Psoas muscle (tissue), 8 donors: Measurements from ENCODE around the gene BRAF. TPM values are rescaled to one million over a fixed set of nuclear protein-coding genes. Genes with fewer than 3 reads are reported as not detected.

Experiments
- ATAC-seq, 4 donors: fragments of 200-7000 bp; cut with Tn5 transposase; one replicate each; pipeline ENCODE4 v1.9.1; 2020; ENCODE audit warnings: moderate library complexity in 3 of 4, mild to moderate bottlenecking in 2 of 4
- DNase-seq, 2 donors: peaks; one replicate each; pipeline ENCODE4 v3.0.0-alpha.2; 2020
- H3K27ac ChIP-seq: fragments of 200-600 bp; one replicate; pipeline ENCODE4 v1.8.0; 2022
- H3K27me3 ChIP-seq, 3 donors: fragments of 200-600 bp in 1 of 3; one replicate each; pipeline versions ENCODE4 v1.6.1 to v1.8.0; 2013 to 2022; ENCODE audit warnings: low read length in 2 of 3, mild to moderate bottlenecking in 2 of 3, moderate library complexity in 1 of 3; ENCODE audit not compliant: insufficient read depth in 3 of 3
- H3K36me3 ChIP-seq, 2 donors: fragments of 200-600 bp in 1 of 2; one replicate each; pipeline versions ENCODE4 v1.6.1 to v1.8.0; 2013 to 2022; ENCODE audit warnings: low read depth in 1 of 2, mild to moderate bottlenecking in 1 of 2, moderate library complexity in 1 of 2; ENCODE audit not compliant: insufficient read depth in 1 of 2
- H3K4me1 ChIP-seq: fragments of 200-600 bp; one replicate; pipeline ENCODE4 v1.8.0; 2022
- H3K4me3 ChIP-seq: fragments of 200-600 bp; one replicate; pipeline ENCODE4 v1.8.0; 2022; ENCODE audit warnings: mild to moderate bottlenecking
- H3K9me3 ChIP-seq: fragments of 200-600 bp; one replicate; pipeline ENCODE4 v1.8.0; 2022
- WGBS, 3 donors: extraction: QIAGEN DNeasy Blood & Tissue Kit; methylation state at CpG; one replicate each; pipeline versions ENCODE4 v1.1.6 to v1.1.7; 2013; 5-methylcytosine and 5-hydroxymethylcytosine counted together
- intact Hi-C, 2 donors: fragments of 100-400 bp; cut with DNase I; formaldehyde crosslinking; loops; one replicate each; pipeline versions ENCODE4 v1.11.0 to v1.14.2; 2022
- polyA plus RNA-seq, 3 donors: library from polyadenylated mRNA; stranded (reverse); fragments of 200-250 nt; gene quantifications; one replicate each; pipeline ENCODE4 v1.2.3, GENCODE V29; 2013
- total RNA-seq, 4 donors: library from RNA; stranded (reverse); fragmentation: NEBNext Ultra II Directional in 2 of 4; extraction: Animal tissue kit (Norgen Biotek cat#: 25700) in 2 of 4; gene quantifications; one replicate each; pipeline versions ENCODE4 v1.2.1 to v1.2.4, GENCODE V29; 2021 to 2023
- TF ChIP-seq, protein P1 (sequence below): fragments of 200-600 bp; IDR thresholded peaks from one replicate; pipeline ENCODE4 v1.8.0; 2022; ENCODE audit warnings: antibody characterized with exemption
- donor health status: healthy with polysubstance abuse.
- donor health status: DM: no; HTN: no; CAD: no; lungs with moderate emphysema.
- donor health status: Bipolar disorder and iron deficiency.
- donor health status: healthy.
- donor health status: DM: yes; HTN: yes; CAD: no.
- donor health status: DM: no; HTN: no; CAD: no.
- donor health status: DM: no; HTN: no; CAD: no.
- donor health status: DM: yes; HTN: yes; CAD: no.

BRAF gene
- total and polyA plus RNA-seq, 7 donors = 5.0 to 22.6 (median 16.8) TPM

- intact Hi-C loops = loop anchor here in 1 of 2 donors (10.0 kb wide), 1 partner anchor 233 kb away; the partner anchor contains the start of gene BRAF
- H3K36me3 ChIP-seq = peaks cover 0 to 43% of the 10 kb centered on the region in 2 donors
- DNase-seq = no peak
Observed at GRCh38 chr7:140691376-140692045, 233.2 kb downstream of the BRAF start.

GRCh38 chr7:140689199-140690152 lies 235.3 kb downstream of the BRAF start:
- ATAC-seq (no peak), DNase-seq (no peak)
- no peak overlapping the region for H3K27ac ChIP-seq
- TF ChIP-seq, protein P1, sequence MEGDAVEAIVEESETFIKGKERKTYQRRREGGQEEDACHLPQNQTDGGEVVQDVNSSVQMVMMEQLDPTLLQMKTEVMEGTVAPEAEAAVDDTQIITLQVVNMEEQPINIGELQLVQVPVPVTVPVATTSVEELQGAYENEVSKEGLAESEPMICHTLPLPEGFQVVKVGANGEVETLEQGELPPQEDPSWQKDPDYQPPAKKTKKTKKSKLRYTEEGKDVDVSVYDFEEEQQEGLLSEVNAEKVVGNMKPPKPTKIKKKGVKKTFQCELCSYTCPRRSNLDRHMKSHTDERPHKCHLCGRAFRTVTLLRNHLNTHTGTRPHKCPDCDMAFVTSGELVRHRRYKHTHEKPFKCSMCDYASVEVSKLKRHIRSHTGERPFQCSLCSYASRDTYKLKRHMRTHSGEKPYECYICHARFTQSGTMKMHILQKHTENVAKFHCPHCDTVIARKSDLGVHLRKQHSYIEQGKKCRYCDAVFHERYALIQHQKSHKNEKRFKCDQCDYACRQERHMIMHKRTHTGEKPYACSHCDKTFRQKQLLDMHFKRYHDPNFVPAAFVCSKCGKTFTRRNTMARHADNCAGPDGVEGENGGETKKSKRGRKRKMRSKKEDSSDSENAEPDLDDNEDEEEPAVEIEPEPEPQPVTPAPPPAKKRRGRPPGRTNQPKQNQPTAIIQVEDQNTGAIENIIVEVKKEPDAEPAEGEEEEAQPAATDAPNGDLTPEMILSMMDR = no peak
- 93% methylated on average over 16 of the region's 16 CpGs for WGBS, 3 donors
- peaks cover 0 to 43% of the 10 kb centered on the region in 2 donors for H3K36me3 ChIP-seq
- H3K4me1 ChIP-seq = no peaks in the 10 kb centered on the region
- intact Hi-C loops = loop anchor here in 1 of 2 donors (10.0 kb wide), 1 partner anchor 235 kb away; the partner anchor contains the start of gene BRAF
- no peaks in the 10 kb centered on the region for H3K27me3 ChIP-seq
- no peaks in the 10 kb centered on the region for H3K9me3 ChIP-seq
- H3K4me3 ChIP-seq = no peak overlapping the region

More at GRCh38 chr7:140691376-140692045, 233.2 kb downstream of the BRAF start:
- ATAC-seq = no peak
- TF ChIP-seq, protein P1 = no peak
- no peaks in the 10 kb centered on the region for H3K9me3 ChIP-seq
- H3K27me3 ChIP-seq = no peaks in the 10 kb centered on the region
- H3K4me1 ChIP-seq = peaks cover 6% of the 10 kb centered on the region
- H3K4me3 ChIP-seq = no peak overlapping the region
- H3K27ac ChIP-seq = no peak overlapping the region
- 90 to 92% (median 90%) methylated on average over 12 of the region's 12 CpGs for WGBS, 3 donors

DNA sequence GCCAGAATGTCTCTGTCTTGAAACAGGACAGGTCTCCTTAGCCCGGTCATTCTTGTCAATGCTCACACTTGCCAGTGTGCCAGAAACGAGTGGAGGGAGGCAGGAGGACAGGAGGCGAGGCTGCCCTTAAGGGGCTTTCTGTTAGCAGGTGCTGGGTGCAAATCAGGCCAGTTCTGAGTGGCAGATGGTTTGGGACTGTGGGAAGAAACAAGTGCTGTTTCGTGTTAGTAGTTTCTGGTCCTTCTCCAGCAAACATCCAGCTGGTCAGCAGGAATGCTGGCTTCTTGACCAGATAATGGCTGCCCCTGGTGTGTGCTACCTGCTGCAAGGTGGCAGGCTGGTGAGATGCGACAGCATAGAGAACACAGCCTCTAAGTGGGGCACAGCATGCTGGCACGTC lies 236.4 kb downstream of the BRAF start:
- H3K9me3 ChIP-seq = no peaks in the 10 kb centered on the region
- no peaks in the 10 kb centered on the region for H3K27me3 ChIP-seq
- WGBS, 3 donors = 85 to 90% (median 89%) methylated on average over 6 of the region's 6 CpGs
- H3K27ac ChIP-seq = no peak overlapping the region
- no peak for DNase-seq
- no peak for ATAC-seq
- H3K4me3 ChIP-seq = no peak overlapping the region
- H3K36me3 ChIP-seq = peaks cover 0 to 48% of the 10 kb centered on the region in 2 donors
- TF ChIP-seq, protein P1 = no peak
- intact Hi-C loops = no loop called here
- no peaks in the 10 kb centered on the region for H3K4me1 ChIP-seq

DNA sequence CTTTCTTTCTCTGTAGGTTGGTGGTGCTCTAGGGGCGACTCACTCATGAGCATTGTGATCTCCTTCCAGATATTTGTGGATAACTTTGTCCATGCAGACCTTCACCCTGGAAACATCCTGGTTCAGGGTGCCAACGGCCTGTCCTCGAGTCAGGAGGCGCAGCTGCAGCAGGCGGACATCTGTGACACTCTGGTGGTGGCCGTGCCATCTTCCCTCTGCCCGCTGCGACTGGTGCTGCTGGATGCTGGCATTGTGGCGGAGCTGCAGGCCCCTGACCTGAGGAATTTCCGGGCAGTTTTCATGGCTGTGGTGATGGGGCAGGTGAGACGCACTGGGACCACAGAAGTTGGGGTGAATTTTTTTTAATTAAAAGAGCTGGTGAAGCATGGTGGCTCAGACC lies 237.8 kb downstream of the BRAF start:
- no peak for DNase-seq
- WGBS, 3 donors = 96% methylated on average over 11 of the region's 11 CpGs
- H3K4me1 ChIP-seq = no peaks in the 10 kb centered on the region
- no peaks in the 10 kb centered on the region for H3K9me3 ChIP-seq
- intact Hi-C loops = no loop called here
- TF ChIP-seq, protein P1 = no peak
- H3K27ac ChIP-seq = no peak overlapping the region
- H3K27me3 ChIP-seq = no peaks in the 10 kb centered on the region
- peaks cover 0 to 54% of the 10 kb centered on the region in 2 donors for H3K36me3 ChIP-seq
- no peak for ATAC-seq
- H3K4me3 ChIP-seq = no peak overlapping the region
